Endothelial cell of umbilical vein (primary cell): ENCODE results near the gene MIER1.

Experiments used
- MAX ChIP-seq: IDR thresholded peaks from 2 replicates; pipeline ENCODE4 v1.6.1; 2011; ENCODE audit not compliant: insufficient read depth, insufficient read length
- MYC ChIP-seq: IDR thresholded peaks from one replicate; pipeline ENCODE4 v1.6.1; 2011; ENCODE audit warnings: mild to moderate bottlenecking, low read depth, low read length
- POLR2A ChIP-seq: IDR thresholded peaks from 2 replicates; pipeline ENCODE4 v1.6.1; 2012; ENCODE audit warnings: low read depth, mild to moderate bottlenecking, control low read depth, low read length
- POLR2AphosphoS5 ChIP-seq: IDR thresholded peaks from 2 replicates; pipeline ENCODE4 v1.6.1; 2012; ENCODE audit warnings: low read depth, mild to moderate bottlenecking, control low read depth, low read length, moderate library complexity; ENCODE audit not compliant: insufficient read depth
- TF ChIP-seq, protein P1 (sequence below), 2 donors: IDR thresholded peaks; 1 replicate in 1 of 2; 2 replicates in 1 of 2; pipeline ENCODE4 v1.5.1; 2011; ENCODE audit warnings: low read length in 2 of 2, mild to moderate bottlenecking in 2 of 2, moderate library complexity in 2 of 2, control low read depth in 1 of 2, inconsistent platforms in 1 of 2, low read depth in 1 of 2; ENCODE audit not compliant: insufficient read depth in 1 of 2; ENCODE audit errors: extremely low read depth in 1 of 2

- TF ChIP-seq POLR2A (no peak), POLR2AphosphoS5 (no peak), MYC (no peak), MAX (no peak)
- TF ChIP-seq, protein P1, sequence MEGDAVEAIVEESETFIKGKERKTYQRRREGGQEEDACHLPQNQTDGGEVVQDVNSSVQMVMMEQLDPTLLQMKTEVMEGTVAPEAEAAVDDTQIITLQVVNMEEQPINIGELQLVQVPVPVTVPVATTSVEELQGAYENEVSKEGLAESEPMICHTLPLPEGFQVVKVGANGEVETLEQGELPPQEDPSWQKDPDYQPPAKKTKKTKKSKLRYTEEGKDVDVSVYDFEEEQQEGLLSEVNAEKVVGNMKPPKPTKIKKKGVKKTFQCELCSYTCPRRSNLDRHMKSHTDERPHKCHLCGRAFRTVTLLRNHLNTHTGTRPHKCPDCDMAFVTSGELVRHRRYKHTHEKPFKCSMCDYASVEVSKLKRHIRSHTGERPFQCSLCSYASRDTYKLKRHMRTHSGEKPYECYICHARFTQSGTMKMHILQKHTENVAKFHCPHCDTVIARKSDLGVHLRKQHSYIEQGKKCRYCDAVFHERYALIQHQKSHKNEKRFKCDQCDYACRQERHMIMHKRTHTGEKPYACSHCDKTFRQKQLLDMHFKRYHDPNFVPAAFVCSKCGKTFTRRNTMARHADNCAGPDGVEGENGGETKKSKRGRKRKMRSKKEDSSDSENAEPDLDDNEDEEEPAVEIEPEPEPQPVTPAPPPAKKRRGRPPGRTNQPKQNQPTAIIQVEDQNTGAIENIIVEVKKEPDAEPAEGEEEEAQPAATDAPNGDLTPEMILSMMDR (IDR thresholded peaks at IDR 0.05; ENCODE audit: extremely low read depth in 1 of 2, insufficient read depth in 1 of 2, low read depth in 1 of 2, low read length in 2 of 2): no peak
Measured at GRCh38 chr1:67031859-67032247, 107.1 kb downstream of the MIER1 start.
